Measurements from ENCODE around the gene CEP83. TPM values are rescaled to one million over a fixed set of nuclear protein-coding genes. Genes with fewer than 3 reads are reported as not detected.
"Not testable (repeated sequence)": the region's sequence is repeated elsewhere in the genome, so short reads cannot be mapped to it uniquely, and the experiment has no call there.

CEP83 gene
- total RNA-seq, 1 donor from 2014 or later, result 14.9 TPM

DNA sequence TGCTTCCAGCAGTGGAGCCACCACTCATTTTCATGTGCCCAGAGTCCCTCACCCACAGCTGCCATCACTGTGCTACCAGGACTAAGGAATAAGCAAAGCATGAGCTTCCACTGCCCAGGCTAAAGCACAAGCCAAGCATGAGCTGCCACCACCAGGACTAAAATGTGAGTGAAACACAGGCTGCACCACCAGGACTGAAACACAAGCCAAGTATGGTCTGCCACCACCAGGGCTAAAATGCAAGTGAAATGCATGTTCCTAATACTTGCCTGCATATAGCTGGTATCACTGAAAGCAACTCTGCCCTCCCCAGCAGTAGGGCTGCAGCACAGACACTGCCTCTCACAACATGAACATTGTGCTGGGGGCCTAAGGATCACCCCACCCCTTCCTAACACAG lies 30.0 kb downstream of the CEP83 start:
- DNase-seq (ENCODE audit: low read depth), result no peak
- TF ChIP-seq, protein P1, sequence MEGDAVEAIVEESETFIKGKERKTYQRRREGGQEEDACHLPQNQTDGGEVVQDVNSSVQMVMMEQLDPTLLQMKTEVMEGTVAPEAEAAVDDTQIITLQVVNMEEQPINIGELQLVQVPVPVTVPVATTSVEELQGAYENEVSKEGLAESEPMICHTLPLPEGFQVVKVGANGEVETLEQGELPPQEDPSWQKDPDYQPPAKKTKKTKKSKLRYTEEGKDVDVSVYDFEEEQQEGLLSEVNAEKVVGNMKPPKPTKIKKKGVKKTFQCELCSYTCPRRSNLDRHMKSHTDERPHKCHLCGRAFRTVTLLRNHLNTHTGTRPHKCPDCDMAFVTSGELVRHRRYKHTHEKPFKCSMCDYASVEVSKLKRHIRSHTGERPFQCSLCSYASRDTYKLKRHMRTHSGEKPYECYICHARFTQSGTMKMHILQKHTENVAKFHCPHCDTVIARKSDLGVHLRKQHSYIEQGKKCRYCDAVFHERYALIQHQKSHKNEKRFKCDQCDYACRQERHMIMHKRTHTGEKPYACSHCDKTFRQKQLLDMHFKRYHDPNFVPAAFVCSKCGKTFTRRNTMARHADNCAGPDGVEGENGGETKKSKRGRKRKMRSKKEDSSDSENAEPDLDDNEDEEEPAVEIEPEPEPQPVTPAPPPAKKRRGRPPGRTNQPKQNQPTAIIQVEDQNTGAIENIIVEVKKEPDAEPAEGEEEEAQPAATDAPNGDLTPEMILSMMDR (IDR thresholded peaks at IDR 0.05; ENCODE audit: insufficient read depth, low read length, poor library complexity, severe bottlenecking), result no peak
- H3K36me3 ChIP-seq (ENCODE audit: control insufficient read depth, insufficient read depth, low read length), result no peaks in the 10 kb centered on the region
- H3K27me3 ChIP-seq (ENCODE audit: control insufficient read depth, insufficient read depth, low read length), result no peaks in the 10 kb centered on the region
- no peak overlapping the region for H3K4me3 ChIP-seq (ENCODE audit: low read depth, low read length)

DNA sequence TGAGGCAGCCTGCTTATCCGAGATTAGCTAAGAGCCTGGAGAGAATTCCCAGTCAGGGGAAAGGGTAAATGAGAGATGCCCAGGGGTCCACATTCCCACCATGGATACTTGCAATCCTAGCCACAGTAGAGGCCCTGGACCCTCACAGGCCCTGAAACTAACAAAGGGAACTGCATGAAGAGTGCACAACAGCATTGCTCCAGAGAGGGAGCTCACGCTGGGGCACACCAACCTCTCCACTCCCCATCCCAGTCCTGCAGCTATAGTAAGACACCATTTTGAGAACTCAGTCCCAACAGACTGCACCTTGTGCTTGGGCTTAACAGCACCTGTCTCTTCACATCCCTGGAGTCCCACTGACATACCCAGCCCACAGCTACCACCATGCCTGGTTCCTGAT lies 30.5 kb downstream of the CEP83 start:
- H3K27me3 ChIP-seq (ENCODE audit: control insufficient read depth, insufficient read depth, low read length), result no peaks in the 10 kb centered on the region
- TF ChIP-seq, protein P1 (IDR thresholded peaks at IDR 0.05; ENCODE audit: insufficient read depth, low read length, poor library complexity, severe bottlenecking), result no peak
- no peaks in the 10 kb centered on the region for H3K36me3 ChIP-seq (ENCODE audit: control insufficient read depth, insufficient read depth, low read length)
- DNase-seq (ENCODE audit: low read depth), result no peak
- H3K4me3 ChIP-seq (ENCODE audit: low read depth, low read length), result no peak overlapping the region

- Histone ChIP-seq H3K27me3 (ENCODE audit: control insufficient read depth, insufficient read depth, low read length) (no peaks in the 10 kb centered on the region), H3K36me3 (ENCODE audit: control insufficient read depth, insufficient read depth, low read length) (no peaks in the 10 kb centered on the region), H3K4me3 (ENCODE audit: low read depth, low read length) (no peak overlapping the region)
- no peak for DNase-seq (ENCODE audit: low read depth)
- TF ChIP-seq, protein P1 (IDR thresholded peaks at IDR 0.05; ENCODE audit: insufficient read depth, low read length, poor library complexity, severe bottlenecking), result no peak
These were observed 31.9 kb downstream of the CEP83 start for GRCh38 chr12:94427501-94428381.

- H3K36me3 ChIP-seq (ENCODE audit: control insufficient read depth, insufficient read depth, low read length), result no peaks in the 10 kb centered on the region
- no peak overlapping the region for H3K4me3 ChIP-seq (ENCODE audit: low read depth, low read length)
- TF ChIP-seq, protein P1 (IDR thresholded peaks at IDR 0.05; ENCODE audit: insufficient read depth, low read length, poor library complexity, severe bottlenecking), result no peak
- H3K27me3 ChIP-seq (ENCODE audit: control insufficient read depth, insufficient read depth, low read length), result no peaks in the 10 kb centered on the region
- no peak for DNase-seq (ENCODE audit: low read depth)
These were observed 33.6 kb downstream of the CEP83 start for GRCh38 chr12:94426049-94426448.

- not testable (repeated sequence) for H3K27me3 ChIP-seq (ENCODE audit: control insufficient read depth, insufficient read depth, low read length); H3K36me3 ChIP-seq (ENCODE audit: control insufficient read depth, insufficient read depth, low read length); DNase-seq (ENCODE audit: low read depth)
- peak overlapping the region; percentile 28 for H3K4me3 ChIP-seq (ENCODE audit: low read depth, low read length)
These were observed 34.8 kb downstream of the CEP83 start for GRCh38 chr12:94424830-94425229.

GRCh38 chr12:94421868-94422740 lies 37.6 kb downstream of the CEP83 start:
- TF ChIP-seq, protein P1 (IDR thresholded peaks at IDR 0.05; ENCODE audit: insufficient read depth, low read length, poor library complexity, severe bottlenecking), result no peak
- DNase-seq (ENCODE audit: low read depth), result no peak

More at GRCh38 chr12:94421868-94422740, 37.6 kb downstream of the CEP83 start:
- Histone ChIP-seq H3K4me3 (ENCODE audit: low read depth, low read length) (no peak overlapping the region), H3K27me3 (ENCODE audit: control insufficient read depth, insufficient read depth, low read length) (no peaks in the 10 kb centered on the region), H3K36me3 (ENCODE audit: control insufficient read depth, insufficient read depth, low read length) (no peaks in the 10 kb centered on the region)

Data from kidney epithelial cell (primary cell).